T-helper 1 cell treated with Interleukin-12 subunit alpha and Interleukin-12 subunit beta and Interleukin-4 antibody, amounts not matched to agents 30 μg/mL and 1 μg/mL, for 36 hours (primary cell): ENCODE data around the gene CERT1.

ENCODE experiments used
- H3K27ac Mint-ChIP-seq: one replicate; pipeline ENCODE4 v1.8.0; 2021; ENCODE audit warnings: mild to moderate bottlenecking, mixed read lengths
- H3K27me3 Mint-ChIP-seq: one replicate; pipeline ENCODE4 v1.8.0; 2021; ENCODE audit warnings: low read depth, mixed read lengths
- H3K36me3 Mint-ChIP-seq: one replicate; pipeline ENCODE4 v1.8.0; 2021; ENCODE audit warnings: low read depth, mixed read lengths
- H3K4me1 Mint-ChIP-seq: one replicate; pipeline ENCODE4 v1.8.0; 2021; ENCODE audit warnings: low read depth, mixed read lengths
- H3K4me3 Mint-ChIP-seq: one replicate; pipeline ENCODE4 v1.8.0; 2021; ENCODE audit warnings: mild to moderate bottlenecking, moderate library complexity, mixed read lengths
- H3K9me3 Mint-ChIP-seq: one replicate; pipeline ENCODE4 v1.8.0; 2021; ENCODE audit warnings: mixed read lengths

CERT1 gene

GRCh38 chr5:75331095-75332090, 180.0 kb downstream of the CERT1 start:
- Mint-ChIP-seq H3K4me1 (no peaks in the 10 kb centered on the region), H3K9me3 (no peaks in the 10 kb centered on the region), H3K4me3 (no peak overlapping the region), H3K36me3 (no peaks in the 10 kb centered on the region), H3K27ac (no peak overlapping the region), H3K27me3 (no peaks in the 10 kb centered on the region)

GRCh38 chr5:75330404-75330803, 181.0 kb downstream of the CERT1 start:
- Mint-ChIP-seq H3K27ac (no peak overlapping the region), H3K27me3 (no peaks in the 10 kb centered on the region), H3K4me3 (no peak overlapping the region), H3K36me3 (no peaks in the 10 kb centered on the region), H3K4me1 (no peaks in the 10 kb centered on the region), H3K9me3 (no peaks in the 10 kb centered on the region)
